Adrenal gland (tissue), 5 donors: ENCODE data around the gene PTPRN2.

Experiments
- POLR2A ChIP-seq, 2 donors: fragments of 450-650 bp; IDR thresholded peaks; one replicate each; pipeline ENCODE4 v1.6.1; 2017; ENCODE audit warnings: antibody characterized with exemption in 2 of 2, mild to moderate bottlenecking in 2 of 2, moderate library complexity in 1 of 2
- TF ChIP-seq, protein P1 (sequence below), 6 experiments: fragments of 450-650 bp in 4 of 6; fragments of 200-600 bp in 2 of 6; sonication (generic) in 1 of 6; IDR thresholded peaks; 1 replicate in 5 of 6; 2 replicates in 1 of 6; pipeline versions ENCODE4 v1.5.1 to v1.8.0; 2016 to 2021; ENCODE audit warnings: antibody characterized with exemption in 6 of 6, mild to moderate bottlenecking in 2 of 6, moderate library complexity in 1 of 6
- donor health status: DM: no; HTN: no; CAD: no.

DNA sequence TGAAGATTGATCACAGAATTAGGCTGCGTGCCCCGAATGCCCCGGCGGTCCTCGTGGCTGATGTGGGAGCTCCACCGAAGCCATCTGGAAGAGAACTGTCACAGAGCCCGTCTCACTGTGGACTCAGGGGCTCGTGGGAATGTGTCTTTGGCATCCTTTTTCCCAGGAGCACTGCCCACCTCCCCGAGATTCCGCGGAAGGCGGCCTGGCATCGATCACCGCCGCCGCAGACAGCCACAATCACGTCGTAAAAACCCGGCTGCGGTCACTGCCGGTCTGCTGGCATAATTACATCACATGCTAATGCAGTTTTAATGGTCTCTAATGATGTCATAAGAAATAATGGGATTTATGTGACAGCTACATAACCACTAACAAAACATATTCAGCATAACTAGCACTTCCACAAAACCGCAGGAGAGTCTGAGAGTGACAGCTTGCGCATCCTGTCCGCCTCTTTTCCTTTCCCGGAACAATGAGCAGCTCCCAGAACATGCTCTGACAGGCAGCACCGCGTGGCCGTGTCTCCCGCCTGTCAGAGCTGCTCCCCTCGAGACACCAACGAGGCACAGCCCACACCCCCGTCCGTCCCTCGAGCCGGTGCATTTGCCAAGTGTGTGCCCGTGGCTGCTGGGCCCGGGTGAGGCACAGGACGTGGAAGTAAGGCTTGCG, 490.0 kb downstream of the PTPRN2 start:
- TF ChIP-seq, protein P1, sequence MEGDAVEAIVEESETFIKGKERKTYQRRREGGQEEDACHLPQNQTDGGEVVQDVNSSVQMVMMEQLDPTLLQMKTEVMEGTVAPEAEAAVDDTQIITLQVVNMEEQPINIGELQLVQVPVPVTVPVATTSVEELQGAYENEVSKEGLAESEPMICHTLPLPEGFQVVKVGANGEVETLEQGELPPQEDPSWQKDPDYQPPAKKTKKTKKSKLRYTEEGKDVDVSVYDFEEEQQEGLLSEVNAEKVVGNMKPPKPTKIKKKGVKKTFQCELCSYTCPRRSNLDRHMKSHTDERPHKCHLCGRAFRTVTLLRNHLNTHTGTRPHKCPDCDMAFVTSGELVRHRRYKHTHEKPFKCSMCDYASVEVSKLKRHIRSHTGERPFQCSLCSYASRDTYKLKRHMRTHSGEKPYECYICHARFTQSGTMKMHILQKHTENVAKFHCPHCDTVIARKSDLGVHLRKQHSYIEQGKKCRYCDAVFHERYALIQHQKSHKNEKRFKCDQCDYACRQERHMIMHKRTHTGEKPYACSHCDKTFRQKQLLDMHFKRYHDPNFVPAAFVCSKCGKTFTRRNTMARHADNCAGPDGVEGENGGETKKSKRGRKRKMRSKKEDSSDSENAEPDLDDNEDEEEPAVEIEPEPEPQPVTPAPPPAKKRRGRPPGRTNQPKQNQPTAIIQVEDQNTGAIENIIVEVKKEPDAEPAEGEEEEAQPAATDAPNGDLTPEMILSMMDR (IDR thresholded peaks at IDR 0.05) = no peak
- no peak for TF ChIP-seq POLR2A (IDR thresholded peaks at IDR 0.05)
